GM23338 (cell line): Measurements from ENCODE around the gene COX11. TPM values are rescaled to one million over a fixed set of nuclear protein-coding genes. Genes with fewer than 3 reads are reported as not detected.

Experiments
- ATAC-seq: fragments of 200-7000 bp; cut with Tn5 transposase; 3 replicates; pipeline ENCODE4 v1.9.1; 2020
- DNase-seq: peaks from one replicate; pipeline ENCODE4 v3.0.0-alpha.2; 2015; ENCODE audit warnings: low spot score
- H2AFZ ChIP-seq: fragments of 200-600 bp; sonication (generic); 2 replicates; pipeline ENCODE4 v1.8.0; 2016; ENCODE audit warnings: antibody characterized with exemption, mild to moderate bottlenecking, moderate library complexity
- H3F3A ChIP-seq: fragments of 200-600 bp; sonication (generic); replicated peaks from 2 replicates; pipeline ENCODE4 v1.8.0; 2017; ENCODE audit warnings: antibody characterized with exemption, mixed run types, low read depth
- H3K27ac ChIP-seq: fragments of 200-600 bp; sonication (generic); 2 replicates; pipeline ENCODE4 v1.6.1; 2016; ENCODE audit warnings: low read depth
- H3K27me3 ChIP-seq: fragments of 200-600 bp; sonication (generic); 2 replicates; pipeline ENCODE4 v1.8.0; 2016; ENCODE audit warnings: mild to moderate bottlenecking, mixed run types, moderate library complexity; ENCODE audit not compliant: insufficient read depth
- H3K36me3 ChIP-seq: fragments of 200-600 bp; sonication (generic); 2 replicates; pipeline ENCODE4 v1.8.0; 2016; ENCODE audit warnings: mild to moderate bottlenecking; ENCODE audit not compliant: insufficient read depth
- H3K4me1 ChIP-seq: fragments of 200-600 bp; sonication (generic); 2 replicates; pipeline ENCODE4 v1.8.0; 2016; ENCODE audit warnings: mild to moderate bottlenecking, moderate library complexity; ENCODE audit not compliant: insufficient read depth
- H3K4me2 ChIP-seq: fragments of 200-600 bp; sonication (generic); 2 replicates; pipeline ENCODE4 v1.7.1; 2017; ENCODE audit warnings: mixed run types
- H3K4me3 ChIP-seq: fragments of 200-600 bp; sonication (generic); 2 replicates; pipeline ENCODE4 v1.6.1; 2016; ENCODE audit warnings: mixed run types
- H3K79me2 ChIP-seq: fragments of 200-600 bp; sonication (generic); replicated peaks from 2 replicates; pipeline ENCODE4 v1.8.0; 2017; ENCODE audit warnings: mild to moderate bottlenecking; ENCODE audit not compliant: insufficient read depth
- H3K9me2 ChIP-seq: fragments of 200-600 bp; sonication (generic); 2 replicates; pipeline ENCODE4 v1.8.0; 2017; ENCODE audit not compliant: insufficient read depth
- H4K20me1 ChIP-seq: fragments of 200-600 bp; sonication (generic); replicated peaks from 2 replicates; pipeline ENCODE4 v1.8.0; 2017; ENCODE audit warnings: mild to moderate bottlenecking; ENCODE audit not compliant: insufficient read depth
- H3K27ac Mint-ChIP-seq: 2 replicates; pipeline ENCODE4 v1.8.0; 2020; ENCODE audit warnings: inconsistent platforms, mild to moderate bottlenecking, moderate library complexity, mixed read lengths
- H3K27me3 Mint-ChIP-seq: 3 replicates; pipeline ENCODE4 v1.8.0; 2022; ENCODE audit warnings: low read depth, mild to moderate bottlenecking, moderate library complexity, mixed read lengths, inconsistent platforms; ENCODE audit not compliant: insufficient read depth, poor library complexity
- H3K36me3 Mint-ChIP-seq: 3 replicates; pipeline ENCODE4 v1.8.0; 2021; ENCODE audit warnings: low read depth, mild to moderate bottlenecking, inconsistent platforms, moderate library complexity, mixed read lengths
- H3K4me1 Mint-ChIP-seq: 3 replicates; pipeline ENCODE4 v1.8.0; 2020; ENCODE audit warnings: mild to moderate bottlenecking, inconsistent platforms, mixed read lengths
- H3K4me3 Mint-ChIP-seq: 3 replicates; pipeline ENCODE4 v1.8.0; 2021; ENCODE audit warnings: moderate library complexity, mild to moderate bottlenecking, inconsistent platforms, mixed read lengths
- H3K9me3 Mint-ChIP-seq: 3 replicates; pipeline ENCODE4 v1.8.0; 2020; ENCODE audit warnings: moderate library complexity, mild to moderate bottlenecking, inconsistent platforms, mixed read lengths
- CREB1 ChIP-seq: fragments of 250-450 bp; sonication (Bioruptor Pico); IDR thresholded peaks from 2 replicates; pipeline ENCODE4 v1.5.0; 2020; ENCODE audit warnings: low read depth, mild to moderate bottlenecking, moderate library complexity
- ETS1 ChIP-seq: IDR thresholded peaks from 2 replicates; pipeline ENCODE4 v1.6.1; 2016; ENCODE audit warnings: antibody characterized with exemption
- EZH2 ChIP-seq: fragments of 200-600 bp; sonication (generic); IDR thresholded peaks from one replicate; pipeline ENCODE4 v1.8.0; 2017; ENCODE audit warnings: antibody characterized with exemption, mild to moderate bottlenecking, low read depth; ENCODE audit not compliant: unreplicated experiment
- EZH2phosphoT487 ChIP-seq: fragments of 200-600 bp; sonication (generic); IDR thresholded peaks from one replicate; pipeline ENCODE4 v1.8.1; 2018; ENCODE audit warnings: antibody characterized with exemption; ENCODE audit not compliant: unreplicated experiment
- JUNB ChIP-seq: IDR thresholded peaks from one replicate; pipeline ENCODE4 v1.6.1; 2016; ENCODE audit warnings: antibody characterized with exemption; ENCODE audit not compliant: unreplicated experiment
- NANOG ChIP-seq: IDR thresholded peaks from 2 replicates; pipeline ENCODE4 v1.6.1; 2016; ENCODE audit warnings: antibody characterized with exemption, borderline replicate concordance
- POLR2AphosphoS5 ChIP-seq: IDR thresholded peaks from 2 replicates; pipeline ENCODE4 v1.6.1; 2016; ENCODE audit warnings: antibody characterized with exemption, low read depth
- REST ChIP-seq: IDR thresholded peaks from one replicate; pipeline ENCODE4 v1.6.1; 2018; ENCODE audit warnings: antibody characterized with exemption; ENCODE audit not compliant: unreplicated experiment
- ZNF114 ChIP-seq: fragments of 250-450 bp; sonication (Bioruptor Pico); IDR thresholded peaks from 2 replicates; pipeline ENCODE4 v1.5.0; 2020; ENCODE audit warnings: mild to moderate bottlenecking, moderate library complexity
- ZNF462 ChIP-seq: fragments of 250-450 bp; sonication (Bioruptor Pico); IDR thresholded peaks from 2 replicates; pipeline ENCODE4 v1.5.0; 2020; ENCODE audit warnings: mild to moderate bottlenecking, moderate library complexity
- polyA plus RNA-seq: library from polyadenylated mRNA; unstranded; fragments of >200 nt; fragmentation: Nextera tagmentation; extraction: Ambion mirVana; gene quantifications from 2 replicates; pipeline ENCODE4 v1.2.1, GENCODE V29; 2016
- total RNA-seq: library from RNA; depleted of rRNA; stranded (reverse); fragments of >200 nt; shearing (Covaris generic); gene quantifications from 2 replicates; pipeline ENCODE4 v1.2.3, GENCODE V29; 2014

COX11 gene
- total and polyA plus RNA-seq, 2 experiments from 2014 or later: 53.7 to 56.7 TPM

GRCh38 chr17:54972406-54973138 lies 4.1 kb upstream of the COX11 start:
- Mint-ChIP-seq H3K36me3 (peaks cover 14% of the 10 kb centered on the region), H3K4me3 (no peak overlapping the region), H3K4me1 (no peaks in the 10 kb centered on the region; the same call in 2 of the 3 replicates), H3K9me3 (peaks cover 3% of the 10 kb centered on the region; the same call in 1 of the 3 replicates), H3K27me3 (no peaks in the 10 kb centered on the region), H3K27ac (no peak overlapping the region; the same call in 1 of the 2 replicates)
- H3K9me2 ChIP-seq: no peaks in the 10 kb centered on the region
- no peaks in the 10 kb centered on the region for H3K27me3 ChIP-seq
- H3K79me2 ChIP-seq: peaks cover 91% of the 10 kb centered on the region
- no peak for ATAC-seq
- no peak overlapping the region for H3K27ac ChIP-seq
- H4K20me1 ChIP-seq: no peaks in the 10 kb centered on the region
- H3K4me2 ChIP-seq: no peak overlapping the region
- H3K36me3 ChIP-seq: no peaks in the 10 kb centered on the region
- TF ChIP-seq EZH2phosphoT487: no peak
- TF ChIP-seq JUNB: no peak
- no peak for TF ChIP-seq ETS1
- TF ChIP-seq NANOG: no peak
- H2AFZ ChIP-seq: no peak overlapping the region
- H3F3A ChIP-seq: no peaks in the 10 kb centered on the region
- no peak overlapping the region for H3K4me3 ChIP-seq
- DNase-seq: no peak
- H3K4me1 ChIP-seq: peaks cover 6% of the 10 kb centered on the region; the same call in 1 of the 2 replicates

- ATAC-seq: no peak
- TF ChIP-seq CREB1 (CRISPR knock-in tag): no peak
- TF ChIP-seq JUNB: no peak
- TF ChIP-seq REST: no peak
- no peak for TF ChIP-seq EZH2
- TF ChIP-seq POLR2AphosphoS5: no peak
- TF ChIP-seq NANOG: no peak
- TF ChIP-seq ZNF114: no peak
- TF ChIP-seq ZNF462 (CRISPR knock-in tag): no peak
- peaks cover 12% of the 10 kb centered on the region for H3K36me3 Mint-ChIP-seq
Measured at GRCh38 chr17:54971901-54972300, 3.4 kb upstream of the COX11 start.

More at GRCh38 chr17:54971901-54972300, 3.4 kb upstream of the COX11 start:
- Histone ChIP-seq H3K36me3 (no peaks in the 10 kb centered on the region), H3K4me2 (no peak overlapping the region), H3K4me3 (no peak overlapping the region), H2AFZ (no peak overlapping the region), H3K27me3 (no peaks in the 10 kb centered on the region), H4K20me1 (no peaks in the 10 kb centered on the region), H3K79me2 (peaks cover 92% of the 10 kb centered on the region), H3F3A (no peaks in the 10 kb centered on the region), H3K9me2 (no peaks in the 10 kb centered on the region), H3K27ac (no peak overlapping the region), H3K4me1 (peaks cover 6% of the 10 kb centered on the region; the same call in 1 of the 2 replicates)
- H3K27me3 Mint-ChIP-seq: no peaks in the 10 kb centered on the region
- H3K4me1 Mint-ChIP-seq: peaks cover 3% of the 10 kb centered on the region; the same call in 2 of the 3 replicates
- peaks cover 1% of the 10 kb centered on the region; the same call in 1 of the 3 replicates for H3K9me3 Mint-ChIP-seq
- no peak for DNase-seq
- no peak overlapping the region for H3K27ac Mint-ChIP-seq
- H3K4me3 Mint-ChIP-seq: no peak overlapping the region
